ENCODE results near the gene CD300LG.

DNA sequence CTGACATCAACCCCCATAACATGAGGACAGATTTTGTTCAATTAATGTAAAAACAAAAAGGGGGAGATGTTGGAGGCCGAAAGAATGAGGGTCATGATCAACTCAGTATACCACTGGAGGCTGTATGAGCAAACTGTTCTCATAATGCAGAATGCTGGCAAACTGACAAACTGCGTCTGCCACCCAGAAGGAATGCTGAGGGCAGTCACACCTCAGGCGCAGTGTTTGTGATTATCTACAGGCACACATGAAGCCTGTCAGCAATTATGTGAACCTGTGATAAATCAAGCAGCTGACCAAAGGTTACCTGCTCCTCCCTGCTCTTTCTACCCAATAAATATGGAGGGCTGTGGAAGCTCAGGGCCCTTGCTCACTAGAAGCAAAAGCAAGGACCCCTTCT lies 27.3 kb downstream of the CD300LG start:
- TF ChIP-seq EP300 (IDR thresholded peaks at IDR 0.05) = no peak
- TF ChIP-seq, protein P1, sequence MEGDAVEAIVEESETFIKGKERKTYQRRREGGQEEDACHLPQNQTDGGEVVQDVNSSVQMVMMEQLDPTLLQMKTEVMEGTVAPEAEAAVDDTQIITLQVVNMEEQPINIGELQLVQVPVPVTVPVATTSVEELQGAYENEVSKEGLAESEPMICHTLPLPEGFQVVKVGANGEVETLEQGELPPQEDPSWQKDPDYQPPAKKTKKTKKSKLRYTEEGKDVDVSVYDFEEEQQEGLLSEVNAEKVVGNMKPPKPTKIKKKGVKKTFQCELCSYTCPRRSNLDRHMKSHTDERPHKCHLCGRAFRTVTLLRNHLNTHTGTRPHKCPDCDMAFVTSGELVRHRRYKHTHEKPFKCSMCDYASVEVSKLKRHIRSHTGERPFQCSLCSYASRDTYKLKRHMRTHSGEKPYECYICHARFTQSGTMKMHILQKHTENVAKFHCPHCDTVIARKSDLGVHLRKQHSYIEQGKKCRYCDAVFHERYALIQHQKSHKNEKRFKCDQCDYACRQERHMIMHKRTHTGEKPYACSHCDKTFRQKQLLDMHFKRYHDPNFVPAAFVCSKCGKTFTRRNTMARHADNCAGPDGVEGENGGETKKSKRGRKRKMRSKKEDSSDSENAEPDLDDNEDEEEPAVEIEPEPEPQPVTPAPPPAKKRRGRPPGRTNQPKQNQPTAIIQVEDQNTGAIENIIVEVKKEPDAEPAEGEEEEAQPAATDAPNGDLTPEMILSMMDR (IDR thresholded peaks at IDR 0.05) = no peak

Measured in ovary (tissue), 3 donors.